Epidermal melanocyte (primary cell): ENCODE results near the gene ATF7IP2.
A peak's percentile ranks its signal among the peaks of the same experiment; 100 is the strongest.
"Not testable (repeated sequence)": the region's sequence is repeated elsewhere in the genome, so short reads cannot be mapped to it uniquely, and the experiment has no call there.

ENCODE experiments used
- DNase-seq: peaks from one replicate; pipeline ENCODE4 v3.0.0; 2011; ENCODE audit warnings: low spot score; ENCODE audit not compliant: insufficient read length

The ATF7IP2 gene

GRCh38 chr16:10452208-10453158 is 66.6 kb downstream of the ATF7IP2 start:
- not testable (repeated sequence) for DNase-seq

GRCh38 chr16:10453159-10453510 is 67.3 kb downstream of the ATF7IP2 start:
- DNase-seq = no peak

- no peak for DNase-seq
These were observed 80.0 kb downstream of the ATF7IP2 start for GRCh38 chr16:10465821-10466220.

- no peak for DNase-seq
These were observed 80.5 kb downstream of the ATF7IP2 start for GRCh38 chr16:10466313-10466712.

GRCh38 chr16:10466861-10467260 is 81.0 kb downstream of the ATF7IP2 start:
- no peak for DNase-seq

- DNase-seq = not testable (repeated sequence)
These were observed 90.8 kb downstream of the ATF7IP2 start for GRCh38 chr16:10476636-10477035.

GRCh38 chr16:10480151-10480550 is 94.3 kb downstream of the ATF7IP2 start:
- DNase-seq = no peak

- DNase-seq = no peak
These were observed 99.3 kb downstream of the ATF7IP2 start for GRCh38 chr16:10485159-10485558.

GRCh38 chr16:10485698-10486382 is 100.0 kb downstream of the ATF7IP2 start:
- no peak for DNase-seq

GRCh38 chr16:10490141-10490540 is 104.3 kb downstream of the ATF7IP2 start:
- no peak for DNase-seq

- no peak for DNase-seq
These were observed 107.4 kb downstream of the ATF7IP2 start for GRCh38 chr16:10493276-10493675.

- no peak for DNase-seq
These were observed 108.6 kb downstream of the ATF7IP2 start for GRCh38 chr16:10494343-10495030.

- no peak for DNase-seq
These were observed 109.1 kb downstream of the ATF7IP2 start for GRCh38 chr16:10495031-10495345.

- DNase-seq = no peak
These were observed 111.6 kb downstream of the ATF7IP2 start for GRCh38 chr16:10497132-10498101.

- DNase-seq = no peak
These were observed 114.7 kb downstream of the ATF7IP2 start for GRCh38 chr16:10500582-10500981.

- no peak for DNase-seq
These were observed 115.3 kb downstream of the ATF7IP2 start for GRCh38 chr16:10501016-10501607.

GRCh38 chr16:10502776-10503175 is 116.9 kb downstream of the ATF7IP2 start:
- no peak for DNase-seq

- DNase-seq = no peak
These were observed 118.6 kb downstream of the ATF7IP2 start for GRCh38 chr16:10504404-10504885.

- DNase-seq = not testable (repeated sequence)
These were observed 119.4 kb downstream of the ATF7IP2 start for GRCh38 chr16:10505286-10505685.

- peak; percentile 83 for DNase-seq
These were observed 123.7 kb downstream of the ATF7IP2 start for GRCh38 chr16:10509534-10510025.
